ENCODE results near the gene STK11.

STK11 gene

GRCh38 chr19:1275260-1275975, 69.8 kb downstream of the STK11 start, which contains the start of gene FAM174C:
Gene FAM174C (plus strand): TSS chr19:1275530. CDS start chr19:1275550, 20 bp downstream.
- peak; percentile 97 for DNase-seq

GRCh38 chr19:1275976-1276627, 70.5 kb downstream of the STK11 start:
- no peak for DNase-seq

DNA sequence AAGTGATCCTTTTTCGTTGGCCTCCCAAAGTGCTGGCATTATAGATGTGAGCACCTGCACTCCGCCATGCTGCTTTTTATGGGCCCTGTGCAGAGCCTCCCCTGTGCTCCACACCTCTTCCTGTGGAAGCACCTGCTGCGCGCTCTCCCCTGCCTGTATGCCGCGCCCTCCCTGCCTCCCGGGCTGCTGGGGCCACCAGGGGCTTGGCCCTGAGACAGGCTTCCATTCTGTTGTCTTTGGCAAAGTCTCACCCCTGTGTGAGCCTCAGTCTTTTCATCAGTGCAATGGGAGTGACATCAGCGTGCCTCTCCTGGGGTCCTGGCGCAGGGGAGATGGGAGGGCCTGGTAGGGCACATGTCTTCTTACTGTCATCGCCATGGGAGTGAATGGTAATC, 71.0 kb downstream of the STK11 start:
- peak; percentile 37 for DNase-seq

DNA sequence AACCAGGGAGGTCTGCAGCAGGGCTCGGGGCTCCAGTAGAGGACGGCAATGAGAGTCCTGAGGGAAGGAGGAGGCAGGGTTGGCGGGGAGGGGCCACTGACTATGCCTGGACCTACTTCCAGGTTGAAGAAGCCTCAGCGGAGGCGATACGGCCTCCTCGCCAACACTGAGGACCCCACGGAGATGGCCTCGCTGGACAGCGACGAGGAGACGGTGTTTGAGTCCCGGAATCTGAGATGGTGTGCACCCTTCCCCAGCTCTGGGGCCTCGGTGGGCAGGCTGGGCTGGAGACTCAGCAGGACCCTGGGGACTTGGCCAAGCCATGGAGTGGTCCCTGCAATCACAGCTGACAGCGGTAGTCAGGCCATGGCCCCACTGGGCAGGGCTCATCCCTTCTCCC, 71.5 kb downstream of the STK11 start:
- DNase-seq, result no peak
